NT2/D1 (cell line): Measurements from ENCODE around the gene ALDH4A1.

Source experiments
- SUZ12 ChIP-seq: IDR thresholded peaks from 2 replicates; pipeline ENCODE4 v1.6.1; 2011; ENCODE audit not compliant: insufficient read length, insufficient read depth; ENCODE audit errors: extremely low read depth
- YY1 ChIP-seq: IDR thresholded peaks from 2 replicates; pipeline ENCODE4 v1.6.1; 2011; ENCODE audit not compliant: insufficient read length, insufficient read depth
- ZNF274 ChIP-seq: IDR thresholded peaks from 2 replicates; pipeline ENCODE4 v1.6.1; 2011; ENCODE audit warnings: mild to moderate bottlenecking, low read depth, low read length

DNA sequence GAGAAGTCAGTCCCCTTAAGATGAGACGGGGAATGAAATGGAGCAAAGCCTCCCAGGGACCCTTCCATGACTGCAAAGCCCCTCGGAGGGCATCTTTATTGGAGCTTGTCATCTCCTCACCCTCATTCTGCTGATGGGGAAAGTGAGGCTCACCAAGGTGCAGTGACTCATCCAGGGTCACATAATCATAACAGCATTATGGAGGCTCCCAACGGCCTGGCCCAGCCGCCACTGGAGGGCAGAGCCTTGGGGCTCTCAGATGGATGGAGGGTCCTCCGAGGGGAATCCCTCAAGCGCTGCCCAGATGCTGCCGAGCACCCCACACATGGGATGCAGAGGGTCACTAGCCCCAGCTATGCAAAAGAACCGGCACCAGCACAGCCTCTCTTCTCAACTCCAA is 35.2 kb upstream of the ALDH4A1 start:
- TF ChIP-seq ZNF274, result no peak
- TF ChIP-seq YY1, result no peak
- TF ChIP-seq SUZ12, result no peak
